HUES64 (cell line): Measurements from ENCODE around the gene DCHS1.

Source experiments
- H3K27ac ChIP-seq: 2 replicates; pipeline ENCODE4 v1.7.0; 2013; ENCODE audit warnings: low read depth, low read length, inconsistent platforms
- H3K27me3 ChIP-seq: 2 replicates; pipeline ENCODE4 v1.6.1; 2013; ENCODE audit warnings: mild to moderate bottlenecking, low read length; ENCODE audit not compliant: insufficient read depth
- H3K36me3 ChIP-seq: 2 replicates; pipeline ENCODE4 v1.6.1; 2013; ENCODE audit warnings: mild to moderate bottlenecking, low read length; ENCODE audit not compliant: insufficient read depth
- H3K4me1 ChIP-seq: 2 replicates; pipeline ENCODE4 v1.6.1; 2013; ENCODE audit warnings: mild to moderate bottlenecking, low read length, moderate library complexity; ENCODE audit not compliant: insufficient read depth
- H3K4me3 ChIP-seq: 2 replicates; pipeline ENCODE4 v1.5.1; 2013; ENCODE audit warnings: mild to moderate bottlenecking, low read length, moderate library complexity
- H3K9ac ChIP-seq: 2 replicates; pipeline ENCODE4 v1.6.1; 2013; ENCODE audit warnings: mild to moderate bottlenecking, low read depth, low read length
- H3K9me3 ChIP-seq: 2 replicates; pipeline ENCODE4 v1.6.1; 2013; ENCODE audit warnings: low read depth, low read length; ENCODE audit not compliant: insufficient read depth
- WGBS: fragments of 150-250, 120-280 bp; methylation state at CpG from one replicate; pipeline ENCODE4 v1.1.7; 2013; ENCODE audit warnings: missing lambda C conversion rate; 5-methylcytosine and 5-hydroxymethylcytosine counted together

DCHS1 gene

DNA sequence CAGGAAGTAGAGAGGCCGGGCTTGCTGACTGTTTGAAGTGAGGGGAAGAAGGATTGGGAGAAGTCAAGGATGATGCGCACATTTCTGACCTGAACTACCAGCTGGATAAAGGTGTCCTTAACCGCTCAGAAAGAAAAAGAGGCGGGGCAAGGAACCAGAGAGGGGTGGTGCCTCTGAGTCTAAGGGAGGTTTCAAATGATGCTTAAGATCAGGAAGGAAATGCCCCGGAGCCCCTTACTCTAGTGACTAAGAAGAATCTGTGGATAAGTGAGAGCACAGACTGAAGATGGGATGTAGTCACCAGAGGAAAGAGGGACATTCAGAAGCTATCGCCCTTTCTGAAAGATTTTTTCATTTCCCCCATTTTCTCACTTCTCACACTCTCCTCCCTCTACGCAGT is 12.7 kb downstream of the DCHS1 start:
- 89% methylated on average over 7 of the region's 7 CpGs for WGBS
- Histone ChIP-seq H3K9ac (no peak overlapping the region), H3K27me3 (no peaks in the 10 kb centered on the region)

DNA sequence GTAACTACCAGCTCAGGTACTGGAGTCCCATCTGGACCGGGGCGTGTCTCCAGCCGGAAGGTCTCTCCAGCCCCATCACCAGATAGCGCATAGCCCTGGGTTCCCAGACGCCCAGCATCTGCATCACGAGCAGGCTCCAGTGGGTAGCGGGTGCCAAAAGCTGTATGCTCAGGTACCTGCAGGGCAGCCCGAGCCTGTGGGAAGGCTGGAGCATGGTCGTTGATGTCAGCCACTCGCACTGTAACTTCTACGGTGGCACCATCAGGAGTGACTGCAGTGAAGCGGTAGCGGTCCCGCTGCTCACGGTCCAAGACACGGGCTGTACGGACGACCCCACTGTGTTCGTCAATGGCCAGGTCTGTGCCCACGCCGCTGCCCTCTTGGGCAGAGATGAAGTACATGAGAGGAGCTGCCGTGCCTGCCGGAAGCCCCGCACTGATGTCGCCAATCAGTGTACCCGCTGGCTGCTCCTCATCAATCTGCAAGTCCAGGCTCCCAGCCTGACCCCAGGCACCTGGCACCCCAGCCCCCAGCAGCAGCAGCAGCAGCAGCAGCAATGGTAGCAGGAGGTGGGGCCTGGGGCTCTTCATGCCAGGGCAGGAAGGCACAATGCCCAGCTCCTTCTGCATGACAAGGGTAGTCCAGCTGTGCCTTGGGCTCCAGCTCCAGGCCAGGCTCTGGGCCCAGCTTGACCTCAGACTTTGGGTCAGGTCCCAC is 14.5 kb downstream of the DCHS1 start:
- Histone ChIP-seq H3K27ac (no peak overlapping the region), H3K9me3 (no peaks in the 10 kb centered on the region)
- WGBS: 96% methylated on average over 26 of the region's 26 CpGs

More for the DNA sequence above, 12.7 kb downstream of the DCHS1 start:
- H3K9me3 ChIP-seq: no peaks in the 10 kb centered on the region
- H3K4me3 ChIP-seq: no peak overlapping the region
- H3K4me1 ChIP-seq: peaks cover 8% of the 10 kb centered on the region
- no peak overlapping the region for H3K27ac ChIP-seq
- no peaks in the 10 kb centered on the region for H3K36me3 ChIP-seq

GRCh38 chr11:6640036-6640984 is 15.3 kb downstream of the DCHS1 start:
- no peaks in the 10 kb centered on the region for H3K4me1 ChIP-seq
- H3K9me3 ChIP-seq: no peaks in the 10 kb centered on the region
- H3K36me3 ChIP-seq: no peaks in the 10 kb centered on the region
- H3K9ac ChIP-seq: no peak overlapping the region
- no peak overlapping the region for H3K4me3 ChIP-seq
- H3K27me3 ChIP-seq: no peaks in the 10 kb centered on the region
- 96% methylated on average over 36 of the region's 36 CpGs for WGBS
- no peak overlapping the region for H3K27ac ChIP-seq

More for the DNA sequence above, 14.5 kb downstream of the DCHS1 start:
- no peaks in the 10 kb centered on the region for H3K4me1 ChIP-seq
- H3K36me3 ChIP-seq: no peaks in the 10 kb centered on the region
- no peak overlapping the region for H3K9ac ChIP-seq
- H3K27me3 ChIP-seq: no peaks in the 10 kb centered on the region
- no peak overlapping the region for H3K4me3 ChIP-seq

DNA sequence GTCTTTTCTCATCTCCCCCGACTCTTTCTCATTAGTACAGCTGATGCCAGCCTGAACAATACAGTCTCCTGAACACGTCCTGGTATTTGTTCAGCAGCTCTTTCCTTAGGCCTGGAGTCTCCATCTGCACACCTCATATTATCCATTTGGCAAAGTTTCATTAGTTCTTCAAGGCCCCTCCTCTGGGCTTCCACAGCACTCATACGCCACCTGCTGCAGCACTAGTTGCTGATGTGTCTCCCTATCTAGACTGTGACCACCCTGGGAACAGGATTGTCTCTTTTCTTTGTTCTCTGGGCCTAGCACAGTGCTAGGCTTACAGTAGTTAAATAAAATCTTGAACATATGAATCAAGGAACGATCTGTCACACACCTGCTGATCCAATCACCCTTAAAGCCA is 17.2 kb downstream of the DCHS1 start:
- Histone ChIP-seq H3K27ac (no peak overlapping the region), H3K9me3 (no peaks in the 10 kb centered on the region), H3K36me3 (no peaks in the 10 kb centered on the region), H3K27me3 (no peaks in the 10 kb centered on the region), H3K4me1 (no peaks in the 10 kb centered on the region), H3K9ac (no peak overlapping the region), H3K4me3 (no peak overlapping the region)
- 88% methylated on average over 4 of the region's 4 CpGs for WGBS

- H3K4me3 ChIP-seq: no peak overlapping the region
- H3K4me1 ChIP-seq: no peaks in the 10 kb centered on the region
- WGBS: 79% methylated on average over 3 of the region's 3 CpGs
These were observed 17.7 kb downstream of the DCHS1 start for GRCh38 chr11:6637871-6638270.

GRCh38 chr11:6636480-6636879 is 19.1 kb downstream of the DCHS1 start:
- Histone ChIP-seq H3K4me1 (no peaks in the 10 kb centered on the region), H3K27me3 (peaks cover 8% of the 10 kb centered on the region), H3K4me3 (no peak overlapping the region), H3K9ac (no peak overlapping the region), H3K36me3 (no peaks in the 10 kb centered on the region), H3K27ac (no peak overlapping the region), H3K9me3 (no peaks in the 10 kb centered on the region)
- WGBS: 89% methylated on average over 3 of the region's 3 CpGs

More at GRCh38 chr11:6637871-6638270, 17.7 kb downstream of the DCHS1 start:
- H3K9ac ChIP-seq: no peak overlapping the region
- H3K27me3 ChIP-seq: no peaks in the 10 kb centered on the region
- H3K9me3 ChIP-seq: no peaks in the 10 kb centered on the region
- H3K36me3 ChIP-seq: no peaks in the 10 kb centered on the region
- H3K27ac ChIP-seq: no peak overlapping the region

DNA sequence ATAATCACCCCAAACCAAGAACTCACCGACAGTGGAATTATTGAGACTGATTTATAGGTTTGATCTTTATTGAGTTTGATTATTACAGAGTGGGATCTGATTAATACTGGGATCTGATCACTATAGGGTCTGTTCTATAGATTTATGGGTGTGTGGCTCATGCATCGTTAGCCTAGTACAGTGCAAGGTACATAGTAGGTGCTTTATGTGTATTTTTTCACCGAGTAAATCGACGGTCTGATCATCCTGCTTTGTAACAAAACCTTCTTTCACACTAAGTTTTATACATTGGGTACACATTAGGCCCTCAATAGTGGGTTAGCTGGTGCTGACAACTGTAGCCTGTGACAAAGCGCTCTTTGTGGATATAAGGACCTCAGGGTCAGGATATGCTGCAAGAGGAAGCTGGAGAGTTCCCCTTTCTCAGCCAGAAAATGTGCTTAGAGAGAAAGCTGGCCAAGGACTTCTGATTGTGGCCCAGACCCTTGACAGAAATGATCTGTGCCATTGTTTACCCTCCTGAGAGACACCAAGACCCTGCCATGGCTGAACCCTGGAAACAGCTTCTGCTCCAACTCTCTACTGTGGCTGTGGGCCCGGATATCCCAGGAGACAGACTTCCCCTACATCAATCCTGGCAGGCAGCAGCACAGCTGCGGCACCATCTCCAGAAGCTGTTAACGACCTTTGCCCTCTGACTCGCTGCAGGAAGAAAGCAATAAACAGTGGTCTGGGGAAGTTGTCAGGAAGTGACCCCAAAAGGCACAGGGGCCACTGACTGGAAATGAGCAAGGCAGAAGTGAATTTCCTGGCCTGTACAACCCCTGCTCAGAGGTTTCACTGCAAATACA is 20.3 kb downstream of the DCHS1 start:
- H3K27ac ChIP-seq: no peak overlapping the region

GRCh38 chr11:6634534-6634933 is 21.1 kb downstream of the DCHS1 start:
- Histone ChIP-seq H3K27ac (no peak overlapping the region), H3K4me1 (no peaks in the 10 kb centered on the region; the same call in 1 of the 2 replicates), H3K4me3 (no peak overlapping the region), H3K27me3 (peaks cover 28% of the 10 kb centered on the region), H3K36me3 (no peaks in the 10 kb centered on the region), H3K9me3 (no peaks in the 10 kb centered on the region), H3K9ac (no peak overlapping the region)
- WGBS: 82% methylated on average over 1 of the region's 1 CpG

More for the DNA sequence above, 20.3 kb downstream of the DCHS1 start:
- Histone ChIP-seq H3K27me3 (peaks cover 20% of the 10 kb centered on the region), H3K4me3 (no peak overlapping the region), H3K9ac (no peak overlapping the region), H3K9me3 (no peaks in the 10 kb centered on the region), H3K36me3 (no peaks in the 10 kb centered on the region), H3K4me1 (no peaks in the 10 kb centered on the region; the same call in 1 of the 2 replicates)
- 73% methylated on average over 8 of the region's 10 CpGs for WGBS

- no peak overlapping the region for H3K27ac ChIP-seq
- H3K4me1 ChIP-seq: no peaks in the 10 kb centered on the region; the same call in 1 of the 2 replicates
- H3K36me3 ChIP-seq: peaks cover 5% of the 10 kb centered on the region; the same call in 1 of the 2 replicates
- H3K27me3 ChIP-seq: peaks cover 36% of the 10 kb centered on the region
- H3K4me3 ChIP-seq: no peak overlapping the region
- H3K9ac ChIP-seq: no peak overlapping the region
- 94% methylated on average over 16 of the region's 16 CpGs for WGBS
- H3K9me3 ChIP-seq: no peaks in the 10 kb centered on the region
These were observed 21.9 kb downstream of the DCHS1 start for GRCh38 chr11:6633422-6634408.
